ENCODE results near the gene MSL3B.

The MSL3B gene

DNA sequence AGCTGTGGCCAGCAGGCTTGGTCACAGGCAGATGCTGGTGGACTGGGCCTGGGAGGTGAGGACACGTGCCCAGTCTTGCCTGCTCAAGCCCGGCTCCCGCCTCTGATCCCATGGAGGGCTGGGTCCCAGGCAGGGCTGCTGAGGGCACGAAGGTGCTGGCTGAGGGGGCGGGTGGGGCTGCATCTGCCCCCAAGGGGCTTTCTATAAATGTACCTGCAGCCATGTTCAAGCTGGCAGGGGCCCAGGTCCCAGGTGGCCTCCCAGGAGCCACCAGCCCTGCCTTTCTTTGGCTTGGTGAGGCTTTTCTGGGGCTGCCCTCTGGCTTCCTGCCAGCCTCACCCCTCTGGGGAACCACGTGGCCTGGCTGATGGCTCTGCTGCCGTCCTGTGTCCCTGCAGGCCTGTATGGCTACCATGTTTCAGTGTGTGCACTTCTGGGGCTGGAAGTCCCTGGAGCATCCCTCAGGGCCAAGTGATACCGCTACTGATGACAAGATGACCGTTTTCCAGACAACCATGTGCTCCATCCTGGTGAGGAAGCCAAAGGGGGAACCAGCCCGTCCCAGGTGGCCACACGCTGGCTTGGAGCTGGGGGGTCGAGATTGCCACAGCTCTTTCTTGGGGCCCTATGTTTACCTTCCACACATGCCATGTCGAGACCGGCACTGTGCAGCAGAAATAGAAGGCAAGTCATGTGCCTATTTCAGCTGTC is 37.0 kb downstream of the MSL3B start:
- Mint-ChIP-seq H3K36me3 (ENCODE audit: unreplicated experiment) (no peaks in the 10 kb centered on the region), H3K4me3 (ENCODE audit: unreplicated experiment) (no peak overlapping the region), H3K27ac (ENCODE audit: unreplicated experiment) (no peak overlapping the region), H3K27me3 (ENCODE audit: unreplicated experiment) (no peaks in the 10 kb centered on the region), H3K9me3 (ENCODE audit: unreplicated experiment) (peaks cover 4% of the 10 kb centered on the region), H3K4me1 (ENCODE audit: unreplicated experiment) (peaks cover 8% of the 10 kb centered on the region)
- no peak for DNase-seq (ENCODE audit: extremely low spot score, unreplicated experiment)
- TF ChIP-seq, protein P1, sequence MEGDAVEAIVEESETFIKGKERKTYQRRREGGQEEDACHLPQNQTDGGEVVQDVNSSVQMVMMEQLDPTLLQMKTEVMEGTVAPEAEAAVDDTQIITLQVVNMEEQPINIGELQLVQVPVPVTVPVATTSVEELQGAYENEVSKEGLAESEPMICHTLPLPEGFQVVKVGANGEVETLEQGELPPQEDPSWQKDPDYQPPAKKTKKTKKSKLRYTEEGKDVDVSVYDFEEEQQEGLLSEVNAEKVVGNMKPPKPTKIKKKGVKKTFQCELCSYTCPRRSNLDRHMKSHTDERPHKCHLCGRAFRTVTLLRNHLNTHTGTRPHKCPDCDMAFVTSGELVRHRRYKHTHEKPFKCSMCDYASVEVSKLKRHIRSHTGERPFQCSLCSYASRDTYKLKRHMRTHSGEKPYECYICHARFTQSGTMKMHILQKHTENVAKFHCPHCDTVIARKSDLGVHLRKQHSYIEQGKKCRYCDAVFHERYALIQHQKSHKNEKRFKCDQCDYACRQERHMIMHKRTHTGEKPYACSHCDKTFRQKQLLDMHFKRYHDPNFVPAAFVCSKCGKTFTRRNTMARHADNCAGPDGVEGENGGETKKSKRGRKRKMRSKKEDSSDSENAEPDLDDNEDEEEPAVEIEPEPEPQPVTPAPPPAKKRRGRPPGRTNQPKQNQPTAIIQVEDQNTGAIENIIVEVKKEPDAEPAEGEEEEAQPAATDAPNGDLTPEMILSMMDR (IDR thresholded peaks at IDR 0.05), result no peak

DNA sequence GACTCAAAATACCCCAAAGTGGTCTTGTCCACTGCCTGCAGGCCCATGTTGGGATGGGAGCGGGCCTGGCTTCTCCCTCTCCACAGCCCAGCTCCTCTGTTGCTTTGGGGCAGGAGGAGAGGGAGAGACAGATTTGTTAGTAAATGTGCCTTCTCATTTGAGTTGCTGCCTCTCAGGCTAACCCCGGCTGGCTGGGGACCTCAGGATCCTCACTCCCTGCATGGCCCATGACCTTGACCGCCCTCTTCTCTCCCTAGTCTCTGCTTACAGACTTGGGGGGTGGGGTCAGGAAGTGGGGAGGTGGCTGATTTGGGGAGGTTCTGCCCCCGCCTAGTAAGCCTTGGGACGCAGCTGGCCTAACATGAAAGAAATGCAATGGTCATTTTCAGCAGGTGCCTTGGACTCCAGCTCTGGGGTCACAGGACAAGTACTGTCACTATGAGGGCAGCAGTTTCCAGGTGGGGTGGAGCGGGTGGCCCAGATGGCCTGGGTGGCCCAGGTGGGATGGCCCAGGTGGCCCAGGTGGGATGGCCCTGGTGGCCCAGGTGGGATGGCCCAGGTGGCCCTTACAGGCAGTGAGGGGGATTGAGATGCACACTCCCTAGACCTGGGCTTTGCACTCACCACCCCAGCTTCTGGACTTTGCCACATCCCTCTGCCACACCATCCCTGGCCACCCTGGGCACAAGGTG is 37.9 kb downstream of the MSL3B start:
- Mint-ChIP-seq H3K36me3 (ENCODE audit: unreplicated experiment) (no peaks in the 10 kb centered on the region), H3K9me3 (ENCODE audit: unreplicated experiment) (peaks cover 4% of the 10 kb centered on the region), H3K4me1 (ENCODE audit: unreplicated experiment) (peaks cover 8% of the 10 kb centered on the region), H3K27ac (ENCODE audit: unreplicated experiment) (no peak overlapping the region), H3K4me3 (ENCODE audit: unreplicated experiment) (no peak overlapping the region), H3K27me3 (ENCODE audit: unreplicated experiment) (peaks cover 4% of the 10 kb centered on the region)
- TF ChIP-seq, protein P1 (IDR thresholded peaks at IDR 0.05), result no peak
- peak; percentile 81 for DNase-seq (ENCODE audit: extremely low spot score, unreplicated experiment)

GRCh38 chr2:233829193-233830110 is 38.7 kb downstream of the MSL3B start:
- Mint-ChIP-seq H3K36me3 (ENCODE audit: unreplicated experiment) (no peaks in the 10 kb centered on the region), H3K27me3 (ENCODE audit: unreplicated experiment) (peaks cover 4% of the 10 kb centered on the region), H3K27ac (ENCODE audit: unreplicated experiment) (no peak overlapping the region), H3K4me1 (ENCODE audit: unreplicated experiment) (peaks cover 8% of the 10 kb centered on the region), H3K4me3 (ENCODE audit: unreplicated experiment) (no peak overlapping the region), H3K9me3 (ENCODE audit: unreplicated experiment) (peaks cover 4% of the 10 kb centered on the region)
- peak; percentile 76 for DNase-seq (ENCODE audit: extremely low spot score, unreplicated experiment)
- TF ChIP-seq, protein P1 (IDR thresholded peaks at IDR 0.05), result no peak

DNA sequence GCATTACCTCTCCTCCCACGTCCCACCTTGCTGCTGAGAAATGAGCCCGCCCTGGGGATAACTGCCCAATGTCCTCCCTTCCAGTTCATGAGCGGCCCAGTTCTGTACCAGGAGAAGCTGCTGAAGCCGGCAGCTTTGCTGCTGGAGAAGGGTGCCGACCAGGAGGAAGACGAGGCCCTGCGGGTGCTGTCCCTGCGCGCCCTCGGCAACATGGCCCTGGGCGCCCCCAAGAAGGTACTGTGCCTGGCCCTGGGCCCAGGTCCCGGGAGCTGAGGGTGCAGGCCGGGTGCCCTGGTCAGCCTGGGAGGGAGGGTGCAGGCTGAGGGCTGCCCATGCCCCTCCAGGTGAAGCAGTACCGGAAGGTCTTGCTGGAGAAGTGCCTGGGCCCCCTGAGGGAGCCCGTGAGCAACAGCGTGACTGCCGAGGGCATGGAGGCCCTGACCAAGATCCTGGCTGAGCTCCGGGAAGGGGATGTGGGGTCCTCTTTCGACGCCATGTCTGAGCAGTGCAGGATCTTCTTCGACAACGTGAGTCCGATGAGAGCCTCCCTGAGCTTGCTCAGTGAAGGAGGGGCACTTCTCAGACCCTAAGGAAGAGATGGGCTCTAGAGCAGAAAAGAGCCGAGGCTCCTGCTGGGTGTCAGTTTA is 39.5 kb downstream of the MSL3B start:
- peaks cover 4% of the 10 kb centered on the region for H3K9me3 Mint-ChIP-seq (ENCODE audit: unreplicated experiment)
- no peak overlapping the region for H3K4me3 Mint-ChIP-seq (ENCODE audit: unreplicated experiment)
- peak; percentile 78 for DNase-seq (ENCODE audit: extremely low spot score, unreplicated experiment)
- TF ChIP-seq, protein P1 (IDR thresholded peaks at IDR 0.05), result no peak
- H3K36me3 Mint-ChIP-seq (ENCODE audit: unreplicated experiment), result no peaks in the 10 kb centered on the region
- H3K27ac Mint-ChIP-seq (ENCODE audit: unreplicated experiment), result no peak overlapping the region
- H3K27me3 Mint-ChIP-seq (ENCODE audit: unreplicated experiment), result peaks cover 4% of the 10 kb centered on the region
- H3K4me1 Mint-ChIP-seq (ENCODE audit: unreplicated experiment), result peaks cover 8% of the 10 kb centered on the region

Data from osteocyte (in vitro differentiated cells).